Subcutaneous adipose tissue (tissue), 4 donors: ENCODE data around the gene RIIAD1. TPM values are rescaled to one million over a fixed set of nuclear protein-coding genes. Genes with fewer than 3 reads are reported as not detected.

ENCODE experiments used
- CTCF ChIP-seq: fragments of 450-650 bp; IDR thresholded peaks from one replicate; pipeline ENCODE4 v1.5.1; 2016; ENCODE audit warnings: low read depth, mild to moderate bottlenecking, control low read depth, antibody characterized with exemption, moderate library complexity
- total RNA-seq, 4 donors: library from RNA; depleted of rRNA; stranded (reverse); fragments of >200 nt; gene quantifications; one replicate each; pipeline ENCODE4 v1.1.0, GENCODE V29; 2016

Gene RIIAD1
- total RNA-seq, 4 donors from 2014 or later, result not detected

GRCh38 chr1:151739590-151740355, 18.5 kb downstream of the RIIAD1 start:
- no peak for TF ChIP-seq CTCF

- no peak for TF ChIP-seq CTCF
Observed at GRCh38 chr1:151741516-151741915, 20.2 kb downstream of the RIIAD1 start.

GRCh38 chr1:151756291-151756690, 35.0 kb downstream of the RIIAD1 start:
- TF ChIP-seq CTCF, result no peak

GRCh38 chr1:151759241-151759640, 37.9 kb downstream of the RIIAD1 start:
- TF ChIP-seq CTCF, result no peak

- TF ChIP-seq CTCF, result no peak
Observed at GRCh38 chr1:151760597-151761385, 39.5 kb downstream of the RIIAD1 start.

GRCh38 chr1:151762941-151763921, 41.9 kb downstream of the RIIAD1 start, which contains the start of gene MRPL9:
Gene MRPL9, minus strand, starts transcription at chr1:151763496. Its CDS starts 17 bp downstream, at chr1:151763479.
- TF ChIP-seq CTCF, result no peak
